ENCODE measurements around the gene FLYWCH2. TPM values are rescaled to one million over a fixed set of nuclear protein-coding genes. Genes with fewer than 3 reads are reported as not detected.

Gene FLYWCH2
- total and polyA plus RNA-seq, 2 of the 13 experiments (the other 11 are each of a cell fraction or from before 2014, with no cell fraction given) = 16.9 to 19.8 TPM

DNA sequence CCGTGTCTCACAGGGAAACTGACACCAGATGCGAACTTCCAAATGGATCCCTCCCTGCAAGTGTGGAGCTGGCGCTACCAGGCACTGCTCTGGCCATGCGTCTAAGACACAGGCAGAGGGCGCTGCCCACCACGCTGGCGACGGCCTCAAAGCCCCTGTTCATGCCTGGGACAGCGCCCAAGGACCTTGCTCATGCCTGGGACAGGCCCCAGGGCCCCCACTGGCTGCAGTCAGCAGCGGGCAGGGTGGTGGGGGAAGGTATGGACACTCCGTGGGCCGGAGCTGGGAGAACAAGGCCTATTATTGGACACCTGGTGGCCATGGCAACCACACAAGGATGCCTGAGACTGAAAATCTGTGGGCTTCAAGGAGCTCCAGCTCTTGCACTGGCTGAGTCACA is 44.1 kb upstream of the FLYWCH2 start (continued):
- TF ChIP-seq, protein P1, sequence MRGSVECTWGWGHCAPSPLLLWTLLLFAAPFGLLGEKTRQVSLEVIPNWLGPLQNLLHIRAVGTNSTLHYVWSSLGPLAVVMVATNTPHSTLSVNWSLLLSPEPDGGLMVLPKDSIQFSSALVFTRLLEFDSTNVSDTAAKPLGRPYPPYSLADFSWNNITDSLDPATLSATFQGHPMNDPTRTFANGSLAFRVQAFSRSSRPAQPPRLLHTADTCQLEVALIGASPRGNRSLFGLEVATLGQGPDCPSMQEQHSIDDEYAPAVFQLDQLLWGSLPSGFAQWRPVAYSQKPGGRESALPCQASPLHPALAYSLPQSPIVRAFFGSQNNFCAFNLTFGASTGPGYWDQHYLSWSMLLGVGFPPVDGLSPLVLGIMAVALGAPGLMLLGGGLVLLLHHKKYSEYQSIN (CRISPR knock-in tag; IDR thresholded peaks at IDR 0.05; ENCODE audit: borderline replicate concordance) = no peak
- TF ChIP-seq HOXA7 (CRISPR knock-in tag; IDR thresholded peaks at IDR 0.05) (no peak), SMAD1 (CRISPR knock-in tag; IDR thresholded peaks at IDR 0.05; ENCODE audit: borderline replicate concordance, low read depth) (0 out of 2 replicates have a peak, but pooled peaks have one; percentile 40), MIXL1 (CRISPR knock-in tag; IDR thresholded peaks at IDR 0.05) (0 out of 2 replicates have a peak, but pooled peaks have one; percentile 21), SCMH1 (CRISPR knock-in tag; IDR thresholded peaks at IDR 0.05; ENCODE audit: borderline replicate concordance) (no peak), HOXA3 (CRISPR knock-in tag; IDR thresholded peaks at IDR 0.05) (peak; percentile 45; the same call in 1 of the 2 replicates), FIP1L1 (IDR thresholded peaks at IDR 0.05; ENCODE audit: borderline replicate concordance, insufficient read depth, low read depth, low read length) (no peak), ZNF567 (CRISPR knock-in tag; IDR thresholded peaks at IDR 0.05; ENCODE audit: borderline replicate concordance) (peak; percentile 52; the same call in 1 of the 2 replicates), RBM39 (IDR thresholded peaks at IDR 0.05; ENCODE audit: low read depth, low read length, poor library complexity, severe bottlenecking) (peak; percentile 25), ZNF577 (CRISPR knock-in tag; IDR thresholded peaks at IDR 0.05; ENCODE audit: borderline replicate concordance, low read depth) (no peak), STAG1 (CRISPR knock-in tag; IDR thresholded peaks at IDR 0.05) (peak; percentile 94), ZNF251 (CRISPR knock-in tag; IDR thresholded peaks at IDR 0.05) (no peak), MTF2 (CRISPR knock-in tag; IDR thresholded peaks at IDR 0.05; ENCODE audit: borderline replicate concordance) (no peak), SNRNP70 (IDR thresholded peaks at IDR 0.05; ENCODE audit: low read depth, low read length) (no peak), ZMYM3 (CRISPR knock-in tag; IDR thresholded peaks at IDR 0.05) (no peak), ZNF616 (CRISPR knock-in tag; IDR thresholded peaks at IDR 0.05; ENCODE audit: low read depth) (no peak), KDM3A (CRISPR knock-in tag; IDR thresholded peaks at IDR 0.05; ENCODE audit: low read depth) (no peak), ZNF143 (CRISPR knock-in tag; IDR thresholded peaks at IDR 0.05) (peak; percentile 45; the same call in 1 of the 2 replicates), IKZF4 (CRISPR knock-in tag; IDR thresholded peaks at IDR 0.05; ENCODE audit: borderline replicate concordance, low read depth, not compliant biosample characterization) (no peak), ZNF335 (CRISPR knock-in tag; IDR thresholded peaks at IDR 0.05) (no peak), ZNF382 (CRISPR knock-in tag; IDR thresholded peaks at IDR 0.05; ENCODE audit: borderline replicate concordance) (no peak), ZNF441 (CRISPR knock-in tag; IDR thresholded peaks at IDR 0.05; ENCODE audit: borderline replicate concordance) (no peak)
- TF ChIP-seq, protein P2, sequence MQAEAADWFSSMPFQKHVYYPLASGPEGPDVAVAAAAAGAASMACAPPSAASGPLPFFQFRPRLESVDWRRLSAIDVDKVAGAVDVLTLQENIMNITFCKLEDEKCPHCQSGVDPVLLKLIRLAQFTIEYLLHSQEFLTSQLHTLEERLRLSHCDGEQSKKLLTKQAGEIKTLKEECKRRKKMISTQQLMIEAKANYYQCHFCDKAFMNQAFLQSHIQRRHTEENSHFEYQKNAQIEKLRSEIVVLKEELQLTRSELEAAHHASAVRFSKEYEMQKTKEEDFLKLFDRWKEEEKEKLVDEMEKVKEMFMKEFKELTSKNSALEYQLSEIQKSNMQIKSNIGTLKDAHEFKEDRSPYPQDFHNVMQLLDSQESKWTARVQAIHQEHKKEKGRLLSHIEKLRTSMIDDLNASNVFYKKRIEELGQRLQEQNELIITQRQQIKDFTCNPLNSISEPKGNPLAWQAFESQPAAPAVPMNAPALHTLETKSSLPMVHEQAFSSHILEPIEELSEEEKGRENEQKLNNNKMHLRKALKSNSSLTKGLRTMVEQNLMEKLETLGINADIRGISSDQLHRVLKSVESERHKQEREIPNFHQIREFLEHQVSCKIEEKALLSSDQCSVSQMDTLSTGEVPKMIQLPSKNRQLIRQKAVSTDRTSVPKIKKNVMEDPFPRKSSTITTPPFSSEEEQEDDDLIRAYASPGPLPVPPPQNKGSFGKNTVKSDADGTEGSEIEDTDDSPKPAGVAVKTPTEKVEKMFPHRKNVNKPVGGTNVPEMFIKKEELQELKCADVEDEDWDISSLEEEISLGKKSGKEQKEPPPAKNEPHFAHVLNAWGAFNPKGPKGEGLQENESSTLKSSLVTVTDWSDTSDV (CRISPR knock-in tag; IDR thresholded peaks at IDR 0.05) = no peak
- TF ChIP-seq, protein P3, sequence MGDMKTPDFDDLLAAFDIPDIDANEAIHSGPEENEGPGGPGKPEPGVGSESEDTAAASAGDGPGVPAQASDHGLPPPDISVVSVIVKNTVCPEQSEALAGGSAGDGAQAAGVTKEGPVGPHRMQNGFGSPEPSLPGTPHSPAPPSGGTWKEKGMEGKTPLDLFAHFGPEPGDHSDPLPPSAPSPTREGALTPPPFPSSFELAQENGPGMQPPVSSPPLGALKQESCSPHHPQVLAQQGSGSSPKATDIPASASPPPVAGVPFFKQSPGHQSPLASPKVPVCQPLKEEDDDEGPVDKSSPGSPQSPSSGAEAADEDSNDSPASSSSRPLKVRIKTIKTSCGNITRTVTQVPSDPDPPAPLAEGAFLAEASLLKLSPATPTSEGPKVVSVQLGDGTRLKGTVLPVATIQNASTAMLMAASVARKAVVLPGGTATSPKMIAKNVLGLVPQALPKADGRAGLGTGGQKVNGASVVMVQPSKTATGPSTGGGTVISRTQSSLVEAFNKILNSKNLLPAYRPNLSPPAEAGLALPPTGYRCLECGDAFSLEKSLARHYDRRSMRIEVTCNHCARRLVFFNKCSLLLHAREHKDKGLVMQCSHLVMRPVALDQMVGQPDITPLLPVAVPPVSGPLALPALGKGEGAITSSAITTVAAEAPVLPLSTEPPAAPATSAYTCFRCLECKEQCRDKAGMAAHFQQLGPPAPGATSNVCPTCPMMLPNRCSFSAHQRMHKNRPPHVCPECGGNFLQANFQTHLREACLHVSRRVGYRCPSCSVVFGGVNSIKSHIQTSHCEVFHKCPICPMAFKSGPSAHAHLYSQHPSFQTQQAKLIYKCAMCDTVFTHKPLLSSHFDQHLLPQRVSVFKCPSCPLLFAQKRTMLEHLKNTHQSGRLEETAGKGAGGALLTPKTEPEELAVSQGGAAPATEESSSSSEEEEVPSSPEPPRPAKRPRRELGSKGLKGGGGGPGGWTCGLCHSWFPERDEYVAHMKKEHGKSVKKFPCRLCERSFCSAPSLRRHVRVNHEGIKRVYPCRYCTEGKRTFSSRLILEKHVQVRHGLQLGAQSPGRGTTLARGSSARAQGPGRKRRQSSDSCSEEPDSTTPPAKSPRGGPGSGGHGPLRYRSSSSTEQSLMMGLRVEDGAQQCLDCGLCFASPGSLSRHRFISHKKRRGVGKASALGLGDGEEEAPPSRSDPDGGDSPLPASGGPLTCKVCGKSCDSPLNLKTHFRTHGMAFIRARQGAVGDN (CRISPR knock-in tag; IDR thresholded peaks at IDR 0.05) = peak; percentile 69

All from HepG2 (cell line).